NCI-H82 (cell line): ENCODE measurements around the gene PPP1R14D.

Source experiments
- DNase-seq: peaks from one replicate; lab custom pipeline; 2025; lab: John Stamatoyannopoulos, UW

Gene PPP1R14D

DNA sequence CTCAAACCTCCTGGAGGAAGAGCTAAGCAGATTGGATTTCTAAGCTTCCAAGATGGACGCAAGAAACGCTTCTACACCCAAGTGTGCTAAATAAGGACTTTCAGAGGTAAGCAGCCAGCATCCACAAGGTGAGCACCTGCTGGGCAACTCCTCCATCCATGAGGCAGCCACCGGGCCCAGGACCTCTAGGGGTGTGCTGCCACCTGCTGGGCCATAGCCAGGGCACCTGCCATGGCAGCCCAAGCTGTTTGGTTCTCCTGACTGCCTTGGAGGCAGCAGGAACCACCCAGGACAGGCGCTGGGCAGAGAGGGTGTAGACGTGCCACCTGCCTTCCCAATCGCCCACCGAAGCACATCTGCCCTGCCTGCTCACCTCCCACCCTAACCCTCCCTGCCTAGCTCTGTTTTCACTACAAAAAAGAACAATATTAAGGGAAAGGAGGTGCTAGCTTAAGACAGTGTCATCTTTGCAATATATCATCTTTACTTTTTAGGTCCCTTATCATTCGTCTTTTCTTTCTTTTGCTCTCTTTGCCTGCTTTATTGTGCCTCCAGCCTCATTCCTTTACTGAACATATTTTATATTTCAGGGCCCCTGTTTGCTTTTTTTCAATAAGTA is 45.8 kb downstream of the PPP1R14D start:
- DNase-seq = peak; percentile 82

DNA sequence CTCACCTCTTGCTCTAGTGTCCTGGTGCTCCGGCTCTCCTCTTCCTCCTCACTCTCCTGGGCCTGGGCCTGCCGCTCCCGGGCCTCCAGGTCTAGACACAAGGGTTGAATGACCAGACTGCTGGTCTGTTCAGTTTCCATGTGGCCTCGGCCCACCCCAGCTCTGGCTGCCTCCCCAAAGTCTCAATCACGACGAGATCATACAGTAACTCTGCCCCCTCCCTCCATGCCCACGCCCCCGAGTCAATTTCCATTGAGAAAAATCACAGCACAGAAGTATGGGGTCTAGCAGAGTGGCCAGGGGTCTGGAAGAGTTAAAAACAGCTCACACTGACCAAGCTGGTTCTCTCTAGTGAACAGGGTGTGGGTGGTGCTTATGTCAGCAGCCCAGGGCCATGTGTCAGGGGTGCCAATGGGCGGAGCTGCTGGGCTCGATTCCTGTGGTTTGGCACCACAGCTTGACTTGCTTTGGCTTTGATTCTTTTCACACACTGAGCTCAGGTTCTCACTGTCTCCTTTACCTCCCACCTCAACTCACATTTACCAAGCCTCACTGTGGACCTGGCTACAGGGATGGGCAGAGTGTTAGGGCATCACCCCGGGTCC is 51.9 kb downstream of the PPP1R14D start:
- DNase-seq = no peak

DNA sequence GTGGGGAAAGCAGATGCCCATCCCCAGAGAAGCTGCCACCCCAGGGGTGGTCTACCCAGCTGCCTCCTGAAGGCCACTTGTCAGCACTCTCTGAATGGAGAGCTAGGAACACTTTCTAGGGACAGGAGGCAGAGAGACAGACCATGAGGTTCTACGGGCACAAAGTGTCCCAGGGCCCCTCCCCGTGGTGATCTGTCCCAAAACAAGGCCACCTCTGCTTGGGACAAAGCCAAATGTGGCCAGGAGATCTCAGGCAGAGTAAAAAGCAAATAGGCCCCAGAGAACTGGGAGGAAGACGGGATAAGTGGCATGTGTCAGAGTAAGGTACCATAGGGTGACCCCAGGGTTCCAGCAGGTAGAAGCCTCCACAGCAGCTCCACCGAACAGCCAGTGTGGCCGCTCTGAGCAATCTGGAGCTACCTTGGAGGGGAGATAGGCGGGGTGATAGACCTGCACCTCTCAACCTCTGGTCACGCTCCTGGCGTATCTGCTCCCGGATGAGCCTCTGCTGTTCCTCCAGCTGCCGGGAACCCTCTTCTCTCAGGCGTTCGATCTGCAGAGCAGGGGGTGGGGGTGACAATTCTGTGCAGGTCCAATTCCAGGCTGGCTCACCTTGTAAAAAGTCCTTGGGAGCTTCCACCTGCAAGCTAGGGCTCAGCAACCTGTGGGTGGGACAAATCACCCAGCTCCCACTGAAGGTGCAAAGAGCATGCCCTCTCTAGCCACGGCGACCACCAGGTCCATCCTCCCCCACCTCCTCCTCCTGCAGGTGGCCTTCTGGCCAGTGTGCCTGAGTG is 52.6 kb downstream of the PPP1R14D start:
- no peak for DNase-seq

DNA sequence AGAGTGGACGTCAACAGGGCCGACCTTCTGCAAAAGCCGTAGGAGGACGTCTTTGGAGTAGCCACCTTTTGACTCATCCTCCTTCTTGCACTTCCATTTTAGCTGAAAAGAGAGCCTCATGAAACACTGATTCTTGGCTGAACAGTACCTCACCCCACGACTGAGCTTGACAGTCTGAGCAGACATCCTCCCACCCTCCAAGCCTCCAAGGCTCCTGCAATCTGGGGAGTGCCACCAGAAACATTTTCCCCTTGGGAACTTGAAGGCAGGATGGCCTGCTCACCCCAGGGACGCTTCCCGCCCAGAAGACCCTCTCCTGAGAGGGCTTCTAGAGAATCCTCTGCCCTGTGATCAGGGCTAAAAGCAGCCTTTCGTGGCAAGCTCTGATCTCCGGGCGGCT is 53.5 kb downstream of the PPP1R14D start:
- no peak for DNase-seq

DNA sequence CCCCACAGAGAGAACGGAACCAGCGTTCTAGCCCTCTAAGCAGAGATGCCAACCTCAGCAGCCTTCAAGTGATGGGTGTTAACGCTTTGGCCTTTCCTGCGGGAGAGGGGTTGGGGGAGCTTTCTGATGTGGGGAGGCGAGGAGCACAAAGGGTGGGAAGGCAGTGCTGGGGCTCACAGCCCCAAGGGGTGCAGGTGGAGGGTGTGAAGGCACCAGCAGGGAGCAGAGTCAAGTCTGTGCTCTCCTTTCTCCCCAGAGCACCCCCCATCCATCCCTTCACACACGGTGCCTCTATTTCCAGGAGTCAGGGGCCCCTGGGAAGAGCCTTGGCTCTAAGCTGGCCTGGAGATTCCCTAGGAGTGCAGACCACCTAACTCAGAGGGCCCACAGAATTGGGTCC is 54.6 kb downstream of the PPP1R14D start:
- DNase-seq = no peak

DNA sequence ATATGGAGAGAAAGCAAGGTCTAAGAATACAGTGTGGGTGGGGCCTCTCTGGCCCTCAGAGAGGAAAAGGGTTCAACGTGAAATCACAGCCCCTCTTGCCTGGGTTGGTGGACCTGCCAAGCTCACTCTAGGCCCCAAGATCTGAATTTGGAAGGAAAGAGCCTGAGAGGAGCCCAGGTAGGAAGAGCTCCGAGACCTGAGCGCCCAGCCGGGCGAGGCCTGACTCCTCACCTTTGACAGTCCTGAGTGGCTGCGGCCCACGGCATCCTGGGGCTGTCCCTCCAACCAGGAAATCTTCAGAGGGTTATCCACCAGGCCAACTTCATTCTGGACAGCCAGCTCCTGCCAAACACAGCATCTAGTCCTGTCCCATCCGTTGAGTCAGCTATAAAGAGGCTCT is 55.0 kb downstream of the PPP1R14D start:
- no peak for DNase-seq

DNA sequence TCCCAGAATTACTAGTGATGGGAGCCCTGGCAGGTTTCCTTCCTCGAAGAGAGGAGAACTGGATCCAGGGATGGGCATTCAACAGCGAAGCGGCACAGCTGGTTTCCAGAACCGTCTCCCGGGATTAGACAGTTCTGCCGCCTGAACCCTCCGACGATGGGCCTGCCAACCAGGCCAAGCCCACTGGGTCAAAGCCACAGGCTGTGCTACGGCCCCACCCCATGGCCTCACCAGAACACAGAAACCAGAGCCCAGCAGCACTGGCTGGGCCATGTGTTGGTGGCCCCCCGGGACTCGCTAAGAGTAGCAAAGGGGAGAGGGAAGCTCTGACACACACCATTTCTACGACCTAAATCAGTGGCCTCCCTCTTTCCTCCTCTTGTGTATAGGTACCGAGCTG is 56.5 kb downstream of the PPP1R14D start:
- no peak for DNase-seq

DNA sequence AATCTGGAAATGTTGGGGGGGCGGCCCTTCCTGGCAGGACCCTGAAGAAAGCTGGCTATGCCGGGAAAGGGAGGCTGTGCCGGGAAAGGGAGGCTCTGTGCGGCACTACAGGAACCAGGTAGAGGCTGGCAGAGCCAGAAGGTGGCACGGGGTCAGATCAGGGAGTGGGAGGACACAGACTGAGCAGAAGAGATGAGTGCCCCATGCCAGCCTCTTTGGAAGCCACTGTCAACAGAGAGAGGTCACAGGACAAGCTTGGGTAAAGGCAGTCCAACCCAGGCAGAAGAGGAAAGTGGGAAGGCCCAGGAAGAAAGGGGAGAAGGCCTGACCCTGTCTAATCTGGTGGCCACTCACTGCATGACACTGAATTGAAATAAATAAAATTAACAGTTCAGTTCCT is 57.3 kb downstream of the PPP1R14D start:
- DNase-seq = no peak

DNA sequence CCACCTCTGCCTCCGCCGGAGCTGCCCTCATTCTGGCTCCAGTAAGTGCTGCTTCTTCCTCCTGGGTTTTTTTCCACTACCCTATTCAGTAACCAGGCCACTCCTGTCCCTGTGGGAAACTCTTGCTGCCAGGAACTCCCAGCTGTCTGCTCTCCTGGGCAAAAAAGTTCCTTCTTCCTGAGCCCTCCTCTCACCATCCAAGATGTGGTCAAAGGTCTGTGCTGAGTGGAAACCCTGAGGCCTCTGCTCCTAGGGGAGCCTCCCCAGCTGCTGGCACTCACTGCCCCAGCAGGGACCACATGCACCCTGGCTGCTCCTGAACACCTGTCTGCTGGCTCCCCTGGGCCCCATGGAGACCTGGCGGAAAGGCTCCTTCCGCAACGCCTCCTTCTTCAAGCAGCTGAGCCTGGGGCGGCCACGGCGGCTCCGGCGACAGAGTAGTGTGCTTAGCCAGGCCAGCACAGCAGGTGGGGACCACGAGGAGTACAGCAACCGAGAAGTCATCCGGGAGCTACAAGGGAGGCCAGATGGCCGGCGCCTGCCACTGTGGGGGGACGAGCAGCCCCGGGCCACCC is 58.3 kb downstream of the PPP1R14D start:
- peak; percentile 65 for DNase-seq

DNA sequence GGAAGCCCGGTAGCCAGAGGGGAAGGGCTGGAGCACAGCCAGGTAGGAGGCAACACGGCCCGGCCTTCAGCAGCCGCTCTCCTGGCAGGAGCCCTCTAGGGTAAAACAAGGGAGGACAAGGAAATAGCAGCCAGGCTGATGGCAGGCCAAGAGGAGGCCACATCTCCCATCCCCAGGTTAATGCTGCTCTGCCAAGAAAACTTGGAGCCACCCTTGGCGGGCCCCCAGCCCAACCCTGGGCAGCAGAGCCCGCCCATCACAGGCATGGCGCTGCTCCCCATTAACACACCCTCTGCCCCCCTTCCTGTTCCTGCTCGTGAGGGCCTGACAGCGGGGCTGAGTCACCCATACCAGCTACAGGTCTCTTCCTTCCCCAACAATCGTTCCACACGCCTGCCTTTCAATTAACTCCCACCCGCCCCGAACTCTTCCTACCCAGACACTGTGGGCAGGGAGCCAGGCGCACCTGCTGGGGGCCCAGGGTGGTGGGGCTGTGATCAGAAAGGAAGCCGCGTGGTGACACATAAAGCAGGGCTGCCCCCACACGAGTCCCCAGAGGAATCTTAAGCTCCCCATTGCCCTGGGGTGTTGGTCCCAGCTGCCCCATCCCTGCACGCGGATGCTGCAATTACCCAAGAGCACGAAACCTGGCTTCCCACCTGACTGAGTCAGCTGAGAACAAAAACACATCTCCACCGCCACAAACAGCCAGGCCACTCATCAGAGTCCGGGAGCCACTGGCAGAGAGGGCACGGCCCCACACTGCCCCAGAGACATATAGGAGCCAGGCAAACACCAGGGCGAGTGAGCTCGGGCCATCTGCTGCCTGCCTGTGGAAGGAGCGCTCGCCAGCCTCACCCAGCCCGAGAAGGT is 59.0 kb downstream of the PPP1R14D start, which contains the start of gene C15orf62:
C15orf62 (plus strand) TSS at position 707 of the 873 bp plus-strand sequence. CDS start 516 bp downstream, outside the sequence.
- peak; percentile 38 for DNase-seq

DNA sequence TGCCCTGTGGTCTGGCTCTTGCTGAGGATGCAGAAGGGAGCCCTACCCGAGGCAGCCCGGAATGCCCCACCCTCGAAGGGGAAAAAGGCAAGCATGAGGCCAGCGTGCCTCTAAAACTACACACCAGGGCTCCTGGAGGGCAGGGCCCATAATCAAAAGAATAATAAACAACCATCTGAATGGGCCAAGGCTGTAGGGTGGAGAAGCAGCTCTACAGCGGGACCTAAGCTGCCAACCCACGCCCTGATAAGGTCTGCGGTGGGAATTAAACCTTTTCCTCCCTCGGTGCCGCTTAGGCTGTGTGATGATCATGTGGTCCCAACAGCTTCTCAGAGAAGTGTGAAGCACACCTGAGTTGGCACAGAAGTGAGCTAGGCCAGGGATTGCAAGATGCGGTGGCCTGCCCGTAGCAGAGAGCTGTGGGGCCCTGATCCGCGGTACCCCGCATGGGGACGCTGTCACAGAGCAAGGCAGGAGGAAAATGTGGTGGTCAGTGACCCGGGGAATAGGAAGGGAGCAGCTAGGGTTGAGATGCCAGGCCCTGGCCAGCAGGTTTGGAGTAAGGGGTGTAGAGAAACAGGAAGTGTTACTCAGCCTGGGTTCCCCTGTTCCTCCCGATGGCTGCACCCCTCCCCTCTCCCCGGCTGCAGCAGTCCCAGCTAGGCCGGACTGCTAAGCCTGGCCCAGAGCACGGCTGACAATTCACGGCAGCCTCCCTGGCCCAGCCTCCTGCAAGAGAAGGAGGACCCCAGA is 59.8 kb downstream of the PPP1R14D start:
- DNase-seq = no peak

DNA sequence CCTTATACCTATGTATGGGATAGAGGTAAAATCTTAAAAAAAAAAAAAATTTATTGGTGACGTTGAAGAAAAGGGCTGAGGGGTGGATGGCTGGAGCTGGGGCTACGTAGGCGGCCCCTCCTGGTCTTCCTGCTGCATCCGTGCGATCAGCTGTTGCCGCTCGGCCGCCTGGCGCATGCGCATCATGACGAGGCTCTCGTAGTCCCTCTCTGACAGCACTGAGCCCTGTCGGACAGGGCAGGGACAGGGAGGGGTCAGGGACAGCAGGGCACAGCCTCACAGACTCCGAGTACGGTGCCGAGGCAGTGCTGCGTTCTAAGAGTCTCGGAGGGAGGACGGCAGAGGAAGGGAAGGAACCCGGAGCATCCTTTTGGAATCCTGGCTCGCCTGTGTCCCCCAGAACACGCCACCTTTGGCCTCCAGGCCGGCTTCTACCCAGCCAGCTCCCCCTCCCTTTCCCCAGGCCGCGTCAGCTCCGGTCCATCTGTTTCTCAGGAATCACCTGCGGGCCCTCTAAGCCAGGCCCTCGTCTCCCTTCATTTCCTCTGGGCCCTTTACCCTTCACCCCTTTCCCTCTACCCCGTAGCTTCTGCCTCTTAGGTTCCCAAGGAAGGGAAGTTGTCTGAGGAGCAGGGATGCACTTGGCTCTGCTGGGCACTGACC is 60.5 kb downstream of the PPP1R14D start:
- DNase-seq = no peak

DNA sequence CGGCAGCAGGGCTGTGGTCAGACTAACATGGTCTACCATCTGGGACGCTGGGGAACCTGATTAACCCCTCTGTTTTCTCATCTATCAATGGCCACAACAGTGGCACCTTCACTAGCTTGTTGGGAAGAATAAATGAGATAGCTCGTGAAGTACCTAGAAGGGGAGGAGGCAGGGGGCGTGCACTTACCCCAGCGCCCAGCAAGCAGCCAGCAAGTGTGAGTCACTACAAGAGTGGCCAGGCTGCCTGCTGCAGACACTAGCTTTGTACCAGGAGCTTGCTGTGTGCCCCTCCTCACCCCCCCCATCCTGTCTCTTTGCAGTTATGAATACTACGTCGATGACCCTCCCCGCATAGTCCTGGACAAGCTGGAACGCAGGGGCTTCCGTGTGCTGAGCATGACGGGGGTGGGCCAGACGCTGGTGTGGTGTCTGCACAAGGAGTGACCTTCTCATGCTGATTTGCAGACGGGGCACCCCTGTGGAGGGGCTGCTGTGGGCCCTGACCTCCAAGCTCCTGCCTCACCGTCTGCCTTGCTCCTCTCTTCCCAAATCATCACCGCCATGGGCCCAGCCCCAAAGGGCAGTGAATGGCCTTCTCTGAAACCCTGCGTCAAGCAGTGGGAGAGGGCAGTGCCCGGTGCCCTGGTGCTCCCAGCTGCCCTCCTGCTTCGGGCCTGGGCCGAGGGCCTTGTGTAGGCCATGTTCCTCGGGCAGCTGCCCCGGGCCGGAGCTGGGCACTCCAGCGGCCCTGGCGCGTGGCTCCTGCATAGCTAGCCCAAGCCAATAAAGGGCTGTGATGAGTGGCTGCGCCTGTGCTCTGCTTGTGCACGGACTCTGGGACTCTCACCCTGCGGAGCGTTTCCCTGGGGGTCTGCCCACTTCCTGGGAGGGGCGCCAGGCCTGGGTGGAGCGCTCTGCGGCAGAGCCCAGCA is 61.3 kb downstream of the PPP1R14D start:
- no peak for DNase-seq

DNA sequence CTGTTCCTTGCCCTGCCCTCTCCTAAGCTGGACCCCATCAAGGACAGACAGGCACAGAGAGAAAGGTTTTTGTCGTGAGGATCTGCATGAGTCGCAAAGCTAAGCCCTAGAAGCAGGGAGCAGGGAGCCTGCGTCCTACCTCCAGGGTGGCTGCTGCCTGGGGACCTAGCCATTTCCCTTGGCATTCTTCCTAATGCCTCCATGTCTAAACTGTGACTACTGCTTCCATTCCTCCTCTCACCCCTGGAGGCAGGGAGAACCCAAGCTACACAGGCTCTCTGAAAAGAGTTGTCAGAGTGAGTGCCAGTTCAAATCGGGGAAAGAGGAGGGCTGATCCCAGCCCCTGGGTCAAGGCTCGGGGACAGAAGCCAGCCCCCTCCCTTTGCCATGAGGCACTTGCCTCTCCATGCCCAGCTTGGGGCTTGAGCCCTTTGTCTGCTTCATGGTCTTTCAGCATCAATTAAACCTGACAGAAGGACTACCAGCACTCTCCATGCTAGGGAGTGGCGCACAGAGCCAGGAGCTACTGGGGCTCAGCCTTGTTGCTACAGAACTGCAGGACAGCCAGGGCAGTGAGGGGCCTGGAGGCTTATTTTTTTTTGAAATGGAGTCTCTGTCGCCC is 62.2 kb downstream of the PPP1R14D start:
- DNase-seq = no peak
